Vagina (tissue), 2 donors: ENCODE data around the gene ASAP3.

Experiments used
- POLR2A ChIP-seq, 2 donors: fragments of 450-650 bp; IDR thresholded peaks; one replicate each; pipeline ENCODE4 v1.6.1; 2017; ENCODE audit warnings: antibody characterized with exemption in 2 of 2, mild to moderate bottlenecking in 2 of 2, moderate library complexity in 2 of 2
- POLR2AphosphoS5 ChIP-seq, 2 donors: sonication (generic); formaldehyde crosslinking; IDR thresholded peaks; one replicate each; pipeline ENCODE4 v1.9.0; 2017; ENCODE audit warnings: antibody characterized with exemption in 2 of 2, mild to moderate bottlenecking in 2 of 2, low read depth in 1 of 2; ENCODE audit not compliant: insufficient read depth in 1 of 2
- TF ChIP-seq, protein P1 (sequence below), 3 experiments: fragments of 450-650 bp in 2 of 3; fragments of 200-600 bp in 1 of 3; sonication (generic) in 1 of 3; IDR thresholded peaks; one replicate each; pipeline ENCODE4 v1.5.1; 2017 to 2019; ENCODE audit warnings: antibody characterized with exemption in 3 of 3, mild to moderate bottlenecking in 2 of 3, moderate library complexity in 2 of 3

DNA sequence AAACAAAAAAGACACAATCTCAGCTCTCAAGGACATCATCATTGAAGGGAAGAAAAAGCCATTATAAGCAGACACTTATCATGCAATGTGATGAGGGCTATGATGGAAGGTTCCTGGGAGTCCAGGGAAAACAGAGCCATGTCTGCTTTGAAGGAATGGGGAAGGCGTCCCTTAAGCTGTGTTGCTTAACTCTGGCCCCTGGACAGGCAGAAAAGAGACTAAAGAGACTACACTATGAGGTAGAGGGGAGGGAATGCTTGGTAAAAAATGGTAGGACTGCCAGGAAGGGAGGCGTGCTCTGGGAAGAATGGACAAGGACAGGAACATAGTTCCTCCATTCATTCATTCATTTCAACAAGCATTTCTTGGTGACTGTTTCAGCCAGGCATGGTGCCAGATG, 21.2 kb downstream of the ASAP3 start:
- TF ChIP-seq, protein P1, sequence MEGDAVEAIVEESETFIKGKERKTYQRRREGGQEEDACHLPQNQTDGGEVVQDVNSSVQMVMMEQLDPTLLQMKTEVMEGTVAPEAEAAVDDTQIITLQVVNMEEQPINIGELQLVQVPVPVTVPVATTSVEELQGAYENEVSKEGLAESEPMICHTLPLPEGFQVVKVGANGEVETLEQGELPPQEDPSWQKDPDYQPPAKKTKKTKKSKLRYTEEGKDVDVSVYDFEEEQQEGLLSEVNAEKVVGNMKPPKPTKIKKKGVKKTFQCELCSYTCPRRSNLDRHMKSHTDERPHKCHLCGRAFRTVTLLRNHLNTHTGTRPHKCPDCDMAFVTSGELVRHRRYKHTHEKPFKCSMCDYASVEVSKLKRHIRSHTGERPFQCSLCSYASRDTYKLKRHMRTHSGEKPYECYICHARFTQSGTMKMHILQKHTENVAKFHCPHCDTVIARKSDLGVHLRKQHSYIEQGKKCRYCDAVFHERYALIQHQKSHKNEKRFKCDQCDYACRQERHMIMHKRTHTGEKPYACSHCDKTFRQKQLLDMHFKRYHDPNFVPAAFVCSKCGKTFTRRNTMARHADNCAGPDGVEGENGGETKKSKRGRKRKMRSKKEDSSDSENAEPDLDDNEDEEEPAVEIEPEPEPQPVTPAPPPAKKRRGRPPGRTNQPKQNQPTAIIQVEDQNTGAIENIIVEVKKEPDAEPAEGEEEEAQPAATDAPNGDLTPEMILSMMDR (IDR thresholded peaks at IDR 0.05) = no peak
- no peak for TF ChIP-seq POLR2A (IDR thresholded peaks at IDR 0.05)
- TF ChIP-seq POLR2AphosphoS5 (IDR thresholded peaks at IDR 0.05; ENCODE audit: insufficient read depth in 1 of 2, low read depth in 1 of 2) = no peak
